Small intestine (tissue), 7 donors: Measurements from ENCODE around the gene SBNO1. TPM values are rescaled to one million over a fixed set of nuclear protein-coding genes. Genes with fewer than 3 reads are reported as not detected.
"Not testable (repeated sequence)": the region's sequence is repeated elsewhere in the genome, so short reads cannot be mapped to it uniquely, and the experiment has no call there.

Source experiments
- DNase-seq, 2 donors: peaks; one replicate each; pipeline versions ENCODE4 v3.0.0 to v3.0.0-alpha.2; 2013
- FAIRE-seq: peaks from 2 replicates; lab custom pipeline; 2012; peaks lifted over from hg19 to GRCh38; lab: Jason Lieb, UNC
- H3K27ac ChIP-seq, 3 donors: one replicate each; pipeline ENCODE4 v1.5.1; 2013; ENCODE audit warnings: low read length in 2 of 3, mild to moderate bottlenecking in 2 of 3, control low read depth in 1 of 3, inconsistent platforms in 1 of 3, low read depth in 1 of 3, moderate library complexity in 1 of 3
- H3K27me3 ChIP-seq, 3 donors: one replicate each; pipeline ENCODE4 v1.6.1; 2013; ENCODE audit warnings: low read length in 3 of 3, inconsistent platforms in 1 of 3; ENCODE audit not compliant: control insufficient read depth in 3 of 3, insufficient read depth in 3 of 3
- H3K36me3 ChIP-seq, 3 donors: one replicate each; pipeline ENCODE4 v1.6.1; 2013; ENCODE audit warnings: low read length in 3 of 3, inconsistent platforms in 1 of 3, low read depth in 1 of 3, mild to moderate bottlenecking in 1 of 3, moderate library complexity in 1 of 3; ENCODE audit not compliant: control insufficient read depth in 3 of 3, insufficient read depth in 2 of 3
- H3K4me1 ChIP-seq, 3 donors: one replicate each; pipeline ENCODE4 v1.6.1; 2013; ENCODE audit warnings: low read length in 2 of 3, inconsistent platforms in 1 of 3, low read depth in 1 of 3, mild to moderate bottlenecking in 1 of 3, moderate library complexity in 1 of 3; ENCODE audit not compliant: control insufficient read depth in 3 of 3, insufficient read depth in 2 of 3
- H3K4me3 ChIP-seq, 3 donors: one replicate each; pipeline ENCODE4 v1.5.1; 2013; ENCODE audit warnings: low read length in 3 of 3, control low read depth in 1 of 3, inconsistent platforms in 1 of 3, low read depth in 1 of 3, mild to moderate bottlenecking in 1 of 3, moderate library complexity in 1 of 3
- H3K9me3 ChIP-seq, 2 donors: one replicate each; pipeline ENCODE4 v1.6.1; 2013; ENCODE audit warnings: low read depth in 1 of 2, low read length in 1 of 2; ENCODE audit not compliant: control insufficient read depth in 2 of 2, insufficient read depth in 1 of 2
- WGBS, 3 donors: extraction: QIAGEN DNeasy Blood & Tissue Kit; methylation state at CpG; one replicate each; pipeline ENCODE4 v1.1.7; 2013; 5-methylcytosine and 5-hydroxymethylcytosine counted together
- polyA plus RNA-seq, 4 donors: library from polyadenylated mRNA; stranded (reverse) in 3 of 4; unstranded in 1 of 4; fragments of 200-250 nt in 3 of 4; fragments of 120-200 nt in 1 of 4; gene quantifications; one replicate each; pipeline versions ENCODE4 v1.2.1 to v1.2.3, GENCODE V29; 2013
- donor health status: healthy with polysubstance abuse.
- donor health status: control.
- donor health status: control.
- donor health status: Bipolar disorder and iron deficiency.
- donor health status: healthy.

The SBNO1 gene
- polyA plus RNA-seq, 4 donors: 5.1 to 19.9 (median 6.5) TPM

DNA sequence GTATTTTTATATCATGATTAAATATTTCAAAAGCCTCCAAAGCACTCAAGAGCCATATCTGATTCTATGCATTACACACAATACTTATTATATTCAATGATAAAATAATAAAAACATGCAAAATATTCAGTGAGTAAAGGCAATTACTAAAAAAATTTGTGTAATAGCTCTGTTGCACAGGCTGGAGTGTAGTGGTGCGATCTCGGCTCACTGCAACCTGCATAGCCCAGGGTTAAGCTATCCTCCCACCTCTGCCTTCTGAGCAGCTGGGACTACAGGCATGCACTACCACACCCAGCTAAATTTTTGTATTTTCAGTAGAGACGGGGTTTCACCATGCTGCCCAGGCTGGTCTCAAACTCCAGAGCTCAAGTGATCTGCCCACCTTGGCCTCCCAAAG lies 45.4 kb downstream of the SBNO1 start:
- no peaks in the 10 kb centered on the region for H3K9me3 ChIP-seq
- H3K4me3 ChIP-seq: no peak overlapping the region
- no peaks in the 10 kb centered on the region for H3K4me1 ChIP-seq
- no peaks in the 10 kb centered on the region for H3K27me3 ChIP-seq
- no peak overlapping the region for H3K27ac ChIP-seq
- 95 to 100% (median 98%) methylated on average over 3 of the region's 3 CpGs for WGBS, 3 donors
- FAIRE-seq (no peak), DNase-seq (no peak)
- peaks cover 14 to 59% (median 20%) of the 10 kb centered on the region in 3 donors for H3K36me3 ChIP-seq

DNA sequence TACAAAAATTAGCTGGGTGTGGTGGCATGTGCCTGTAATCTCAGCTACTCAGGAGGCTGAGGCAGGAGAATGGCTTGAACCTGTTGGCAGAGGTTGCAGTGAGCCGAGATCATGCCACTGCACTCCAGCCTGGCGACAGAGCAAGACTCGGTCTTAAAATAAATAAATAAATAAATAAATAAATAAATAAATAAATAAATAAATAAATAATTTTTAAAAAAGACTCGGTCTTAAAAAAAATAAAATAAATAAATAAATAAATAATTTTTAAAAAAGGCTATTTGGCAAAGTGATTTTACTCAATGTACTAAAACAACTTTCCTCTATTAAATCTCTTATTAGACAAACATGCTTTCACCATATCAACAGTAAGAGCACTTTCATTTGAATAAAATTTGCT lies 51.6 kb downstream of the SBNO1 start:
- H3K27ac ChIP-seq, H3K9me3 ChIP-seq, H3K27me3 ChIP-seq, FAIRE-seq, DNase-seq, H3K4me3 ChIP-seq, H3K4me1 ChIP-seq: not testable (repeated sequence)
- peaks cover 17 to 63% (median 26%) of the 10 kb centered on the region in 3 donors for H3K36me3 ChIP-seq
- 96 to 99% (median 97%) methylated on average over 4 of the region's 4 CpGs for WGBS, 3 donors

DNA sequence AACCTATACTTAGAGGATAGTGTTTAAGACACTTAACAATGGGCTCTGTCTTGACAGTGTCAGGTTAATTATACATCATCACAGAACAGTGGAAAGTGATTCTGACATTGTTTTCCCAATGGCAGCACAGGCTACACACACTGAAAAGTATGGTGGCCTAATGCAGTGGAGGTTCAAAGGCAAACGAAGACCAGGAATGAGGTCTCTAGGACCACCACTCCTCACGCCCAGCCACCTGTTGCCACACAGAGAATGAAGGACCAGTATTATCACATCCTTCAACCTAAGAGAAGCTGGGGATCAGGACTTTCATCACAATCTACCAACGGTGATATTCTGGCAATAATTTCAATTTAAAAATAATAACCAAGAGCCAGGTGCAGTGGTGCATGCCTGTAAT lies 58.4 kb downstream of the SBNO1 start:
- DNase-seq: no peak
- WGBS, 3 donors: 95 to 97% (median 95%) methylated on average over 3 of the region's 3 CpGs
- FAIRE-seq: no peak
- no peak overlapping the region for H3K27ac ChIP-seq
- no peaks in the 10 kb centered on the region for H3K9me3 ChIP-seq
- no peaks in the 10 kb centered on the region for H3K27me3 ChIP-seq
- no peaks in the 10 kb centered on the region for H3K4me1 ChIP-seq
- peaks cover 15 to 55% (median 34%) of the 10 kb centered on the region in 3 donors for H3K36me3 ChIP-seq
- no peak overlapping the region for H3K4me3 ChIP-seq

DNA sequence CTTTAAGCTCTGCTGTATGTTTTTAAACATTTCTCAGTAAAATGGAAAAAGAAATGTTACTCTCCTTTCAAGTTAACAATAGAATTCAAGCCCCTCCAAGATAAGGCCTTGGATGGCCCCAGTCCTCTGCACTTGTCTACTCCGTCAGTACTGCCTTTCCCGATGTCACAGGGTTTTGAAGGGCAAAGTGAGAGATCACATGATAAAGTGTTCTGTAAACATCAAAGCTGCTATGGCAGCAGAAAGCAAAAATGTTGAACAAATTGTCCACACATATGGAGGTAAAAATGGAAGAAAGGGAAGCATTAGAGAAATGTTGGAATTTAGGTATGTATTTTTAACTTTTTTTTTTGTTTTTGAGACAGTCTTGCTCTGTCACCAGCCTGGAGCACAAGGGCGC lies 59.5 kb downstream of the SBNO1 start:
- FAIRE-seq (no peak), DNase-seq (peak in 1 of 2 donors; percentile 59)
- Histone ChIP-seq H3K27ac (peak overlapping the region in 1 of 3 donors; percentile 20), H3K4me1 (no peaks in the 10 kb centered on the region), H3K4me3 (no peak overlapping the region), H3K36me3 (peaks cover 18 to 56% (median 30%) of the 10 kb centered on the region in 3 donors), H3K27me3 (no peaks in the 10 kb centered on the region), H3K9me3 (no peaks in the 10 kb centered on the region)
- 73 to 77% (median 77%) methylated on average over 3 of the region's 3 CpGs for WGBS, 3 donors

DNA sequence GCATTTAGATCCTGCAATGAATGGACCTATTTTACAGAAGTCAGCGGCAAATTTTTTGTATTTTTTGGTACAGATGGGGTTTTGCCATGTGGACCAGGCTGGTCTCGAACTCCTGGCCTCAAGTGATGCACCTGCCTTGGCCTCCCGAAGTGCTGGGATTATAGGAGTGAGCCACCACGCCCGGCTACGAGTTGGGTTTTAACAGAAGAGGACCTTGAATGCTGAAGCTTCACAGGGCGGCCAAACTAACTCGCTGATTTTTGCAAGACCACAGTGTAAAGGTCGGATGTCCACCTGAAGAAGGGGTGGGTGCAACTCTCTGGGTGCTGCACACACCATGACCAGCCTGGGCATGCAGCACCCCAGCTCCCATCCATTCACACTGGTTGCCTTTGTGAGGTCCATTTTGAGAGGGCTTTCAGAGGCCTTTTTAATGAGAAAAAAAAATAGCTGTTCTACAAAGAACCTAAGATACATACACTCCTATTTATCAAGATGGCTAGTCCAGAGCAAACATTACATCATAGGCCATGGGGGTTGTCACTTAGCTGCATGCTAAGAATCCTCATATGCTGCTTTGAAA lies 71.4 kb downstream of the SBNO1 start:
- Histone ChIP-seq H3K4me1 (peaks cover 0 to 3% (median 0%) of the 10 kb centered on the region in 3 donors), H3K27me3 (no peaks in the 10 kb centered on the region), H3K36me3 (peaks cover 14 to 51% (median 20%) of the 10 kb centered on the region in 3 donors), H3K4me3 (no peak overlapping the region), H3K27ac (no peak overlapping the region), H3K9me3 (no peaks in the 10 kb centered on the region)
- FAIRE-seq (no peak), DNase-seq (peak in 1 of 2 donors; percentile 6)
- WGBS, 3 donors: 86 to 94% (median 91%) methylated on average over 9 of the region's 9 CpGs

DNA sequence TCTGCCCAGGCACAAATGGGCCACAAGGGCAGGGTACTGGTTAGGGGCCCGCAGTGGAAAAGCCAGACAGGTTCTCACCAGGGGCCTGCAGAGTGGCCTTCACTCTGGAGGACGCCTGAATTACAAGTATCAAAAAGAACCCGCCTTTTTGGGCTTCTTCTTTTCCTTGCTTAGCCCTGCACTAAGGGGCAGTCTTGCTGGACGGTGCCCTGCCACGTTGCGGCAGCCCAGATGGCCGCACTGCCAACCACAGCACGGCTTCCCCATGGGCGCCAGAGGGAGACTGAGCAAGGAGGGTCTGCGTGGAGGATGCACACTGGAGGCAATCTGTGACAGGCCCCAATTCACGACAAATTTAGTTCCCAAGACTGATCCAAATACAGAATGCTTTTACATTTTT lies 74.7 kb downstream of the SBNO1 start:
- H3K9me3 ChIP-seq: no peaks in the 10 kb centered on the region
- H3K36me3 ChIP-seq: peaks cover 12 to 31% (median 13%) of the 10 kb centered on the region in 3 donors
- WGBS, 3 donors: 94 to 96% (median 94%) methylated on average over 11 of the region's 11 CpGs
- no peak overlapping the region for H3K4me3 ChIP-seq
- no peaks in the 10 kb centered on the region for H3K27me3 ChIP-seq
- DNase-seq (no peak), FAIRE-seq (no peak)
- H3K4me1 ChIP-seq: no peaks in the 10 kb centered on the region
- H3K27ac ChIP-seq: no peak overlapping the region

DNA sequence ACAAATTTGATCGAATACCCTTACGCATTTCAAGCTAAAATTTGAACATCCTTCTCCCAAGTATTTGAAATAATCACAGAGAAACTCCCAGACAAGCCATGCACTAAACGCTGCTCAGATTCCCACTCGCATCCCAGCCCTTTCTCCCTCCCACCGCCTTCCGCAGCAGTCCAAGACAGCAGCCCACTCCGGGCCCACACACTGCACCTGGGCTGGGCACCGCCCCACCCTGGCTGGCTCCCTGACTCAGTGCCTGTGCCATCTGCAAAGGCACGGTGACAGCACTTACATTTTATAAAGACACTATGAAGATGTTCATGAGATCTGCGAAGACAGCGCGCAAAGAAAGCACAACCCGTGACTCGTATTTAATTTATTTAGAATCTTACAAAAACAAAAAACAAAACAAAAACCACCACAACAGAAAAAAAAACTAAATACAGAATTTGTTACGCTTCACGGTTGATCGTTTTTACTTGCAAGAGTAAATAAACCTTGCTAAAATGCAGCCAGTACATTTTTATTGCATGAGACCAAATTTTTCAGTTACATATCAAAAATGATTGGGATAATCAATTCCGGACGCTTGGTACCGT lies 75.8 kb downstream of the SBNO1 start:
- H3K36me3 ChIP-seq: peaks cover 10 to 30% (median 13%) of the 10 kb centered on the region in 3 donors
- no peak overlapping the region for H3K4me3 ChIP-seq
- no peaks in the 10 kb centered on the region for H3K4me1 ChIP-seq
- DNase-seq: no peak
- WGBS, 3 donors: 94 to 97% (median 96%) methylated on average over 20 of the region's 20 CpGs
- FAIRE-seq: no peak
- H3K27me3 ChIP-seq: no peaks in the 10 kb centered on the region
- no peaks in the 10 kb centered on the region for H3K9me3 ChIP-seq
- H3K27ac ChIP-seq: no peak overlapping the region

DNA sequence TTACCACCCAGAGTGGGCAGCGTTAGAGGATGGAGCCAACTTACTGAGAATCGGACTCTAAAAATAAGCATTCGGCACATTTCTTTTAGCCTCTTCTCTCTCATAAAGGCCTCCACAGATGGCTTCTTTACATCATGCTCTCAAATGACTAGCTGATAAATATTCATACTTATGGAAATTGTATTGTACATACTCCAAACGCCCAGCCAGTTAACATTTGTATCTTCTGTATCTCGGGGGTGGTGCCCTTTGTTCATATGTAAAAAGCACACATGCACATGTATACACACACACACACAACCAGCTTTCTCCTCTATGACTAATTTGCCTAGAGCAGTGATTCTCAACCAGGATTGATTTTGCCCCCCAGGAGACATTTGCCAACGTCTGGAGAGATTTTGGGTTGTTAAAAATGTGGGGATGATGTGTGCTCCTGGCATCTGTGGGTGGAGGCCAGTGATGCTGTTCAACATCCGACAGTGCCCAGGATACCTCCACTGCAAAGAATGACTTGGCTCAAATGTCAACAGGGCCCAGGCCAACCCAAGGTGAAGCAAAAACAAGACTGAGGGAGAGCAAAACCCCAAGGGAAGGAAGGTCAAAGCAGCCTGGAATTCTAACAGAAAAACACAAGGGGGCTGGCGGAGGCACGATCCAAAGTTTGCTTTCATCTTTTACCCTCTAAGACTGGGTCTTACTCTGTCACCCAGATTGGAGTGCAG lies 77.8 kb downstream of the SBNO1 start:
- no peak for FAIRE-seq
- WGBS, 3 donors: 62 to 76% (median 69%) methylated on average over 9 of the region's 9 CpGs

More for the DNA sequence above, 77.8 kb downstream of the SBNO1 start:
- peaks cover 0 to 17% (median 8%) of the 10 kb centered on the region in 3 donors for H3K36me3 ChIP-seq
- DNase-seq: no peak
- H3K4me1 ChIP-seq: no peaks in the 10 kb centered on the region
- no peak overlapping the region for H3K27ac ChIP-seq
- H3K9me3 ChIP-seq: no peaks in the 10 kb centered on the region
- no peak overlapping the region for H3K4me3 ChIP-seq
- H3K27me3 ChIP-seq: no peaks in the 10 kb centered on the region
